PC-3 (cell line): ENCODE data around the gene RSRP1. TPM values are rescaled to one million over a fixed set of nuclear protein-coding genes. Genes with fewer than 3 reads are reported as not detected.

Experiments
- ATAC-seq: fragments of 200-7000 bp; cut with Tn5 transposase; 2 replicates; pipeline ENCODE4 v1.9.1; 2020; ENCODE audit warnings: mild to moderate bottlenecking, moderate library complexity
- BruUV-seq: library from RNA; stranded (reverse); fragments of 400-500 nt; replicated peaks from 2 replicates; lab custom pipeline; 2021; lab: Mats Ljungman, UMichigan
- CTCF ChIA-PET: fragments of 300-600 bp; sonication (Branson Sonifier 250); formaldehyde crosslinking; loops from one replicate; lab custom pipeline; 2022; ENCODE audit warnings: antibody characterized with exemption; lab: Charles Lee
- POLR2A ChIA-PET: fragments of 300-600 bp; sonication (Branson Sonifier 250); formaldehyde crosslinking; loops from one replicate; lab custom pipeline; 2022; ENCODE audit warnings: antibody characterized with exemption; ENCODE audit not compliant: unreplicated experiment; lab: Charles Lee
- DNase-seq: peaks from one replicate; pipeline ENCODE4 v3.0.0-alpha.2; 2015
- H2AFZ ChIP-seq: fragments of 300-600 bp; sonication (generic); 2 replicates; pipeline ENCODE4 v1.6.0; 2016; ENCODE audit warnings: antibody characterized with exemption, low read length
- H3F3A ChIP-seq: fragments of 300-600 bp; sonication (generic); one replicate; pipeline ENCODE4 v1.6.0; 2017; ENCODE audit warnings: antibody characterized with exemption, low read length, control low read depth, mild to moderate bottlenecking; ENCODE audit not compliant: unreplicated experiment
- H3K27ac ChIP-seq: fragments of 300-600 bp; sonication (generic); 2 replicates; pipeline ENCODE4 v1.5.1; 2016; ENCODE audit warnings: mild to moderate bottlenecking, low read length
- H3K27me3 ChIP-seq: fragments of 300-600 bp; sonication (generic); 2 replicates; pipeline ENCODE4 v1.6.1; 2016; ENCODE audit warnings: low read length, mixed read lengths
- H3K36me3 ChIP-seq: fragments of 300-600 bp; sonication (generic); 2 replicates; pipeline ENCODE4 v1.6.1; 2016; ENCODE audit warnings: low read depth, mixed run types, low read length, mixed read lengths
- H3K4me1 ChIP-seq: fragments of 300-600 bp; sonication (generic); 2 replicates; pipeline ENCODE4 v1.5.1; 2016; ENCODE audit warnings: low read length; ENCODE audit not compliant: insufficient read depth
- H3K4me2 ChIP-seq: fragments of 300-600 bp; sonication (generic); 2 replicates; pipeline ENCODE4 v1.6.0; 2016; ENCODE audit warnings: low read length
- H3K4me3 ChIP-seq: fragments of 300-600 bp; sonication (generic); 2 replicates; pipeline ENCODE4 v1.5.1; 2016; ENCODE audit warnings: mild to moderate bottlenecking, low read length, mixed read lengths
- H3K79me2 ChIP-seq: fragments of 300-600 bp; sonication (generic); 2 replicates; pipeline ENCODE4 v1.6.1; 2017; ENCODE audit warnings: low read length, mixed read lengths
- H3K9ac ChIP-seq: fragments of 300-600 bp; sonication (generic); 2 replicates; pipeline ENCODE4 v1.6.0; 2016; ENCODE audit warnings: mild to moderate bottlenecking, low read length
- H3K9me2 ChIP-seq: fragments of 300-600 bp; sonication (generic); replicated peaks from 2 replicates; pipeline ENCODE4 v1.6.1; 2016; ENCODE audit warnings: mixed run types, low read length, mixed read lengths
- H3K9me3 ChIP-seq: fragments of 300-600 bp; sonication (generic); 2 replicates; pipeline ENCODE4 v1.6.1; 2016; ENCODE audit warnings: low read length, mixed read lengths
- H4K20me1 ChIP-seq: fragments of 300-600 bp; sonication (generic); 2 replicates; pipeline ENCODE4 v1.6.1; 2016; ENCODE audit warnings: low read length, mixed read lengths
- CTCF ChIP-seq: fragments of 300-600 bp; sonication (generic); conservative IDR thresholded peaks from 2 replicates; pipeline ENCODE4 v1.5.1; 2017; ENCODE audit warnings: antibody characterized with exemption, low read depth, mild to moderate bottlenecking, low read length
- EZH2 ChIP-seq: fragments of 300-600 bp; sonication (generic); IDR thresholded peaks from one replicate; pipeline ENCODE4 v1.6.1; 2017; ENCODE audit warnings: antibody characterized with exemption, mild to moderate bottlenecking, low read length; ENCODE audit not compliant: unreplicated experiment
- EZH2phosphoT487 ChIP-seq: fragments of 300-600 bp; sonication (generic); IDR thresholded peaks from 2 replicates; pipeline ENCODE4 v1.6.1; 2018; ENCODE audit warnings: mild to moderate bottlenecking, antibody characterized with exemption, low read length, borderline replicate concordance
- intact Hi-C: fragments of 100-400 bp; cut with micrococcal nuclease; formaldehyde crosslinking; loops from 2 replicates; pipeline ENCODE4 v1.9.0; 2023
- total RNA-seq: library from RNA; depleted of rRNA; stranded (reverse); fragments of >200 nt; gene quantifications from 2 replicates; pipeline ENCODE4 v1.2.3, GENCODE V29; 2014

Gene RSRP1
- total RNA-seq, 1 experiment from 2014 or later: 49.4 TPM

GRCh38 chr1:25255706-25256577 lies 8.7 kb upstream of the RSRP1 start:
- DNase-seq: no peak
- Histone ChIP-seq H3K4me2 (no peak overlapping the region), H3K9me3 (no peaks in the 10 kb centered on the region), H3F3A (no peaks in the 10 kb centered on the region), H2AFZ (no peak overlapping the region), H3K9ac (no peak overlapping the region), H3K27ac (no peak overlapping the region), H3K9me2 (no peaks in the 10 kb centered on the region), H3K27me3 (no peaks in the 10 kb centered on the region), H3K79me2 (no peaks in the 10 kb centered on the region), H3K4me3 (no peak overlapping the region), H4K20me1 (no peaks in the 10 kb centered on the region), H3K4me1 (peaks cover 28% of the 10 kb centered on the region), H3K36me3 (no peaks in the 10 kb centered on the region)
- ChIA-PET CTCF (no interaction called here), POLR2A (interaction anchor here (0.9 kb wide), 1 partner anchor 8 kb away, joined by 21 read pairs; the partner anchor contains the start of gene RSRP1)
- no peak for ATAC-seq
- intact Hi-C loops: no loop called here
- no TSS peak for BruUV-seq
- no peak for TF ChIP-seq EZH2
- TF ChIP-seq CTCF: no peak
- no peak for TF ChIP-seq EZH2phosphoT487

GRCh38 chr1:25253911-25254310 lies 6.7 kb upstream of the RSRP1 start:
- BruUV-seq: no TSS peak
- H4K20me1 ChIP-seq: no peaks in the 10 kb centered on the region
- H3K27ac ChIP-seq: no peak overlapping the region
- no peaks in the 10 kb centered on the region for H3K9me2 ChIP-seq
- POLR2A ChIA-PET: no interaction called here
- no peak overlapping the region for H3K9ac ChIP-seq
- H3K79me2 ChIP-seq: no peaks in the 10 kb centered on the region
- no peak overlapping the region for H3K4me3 ChIP-seq
- CTCF ChIA-PET: no interaction called here
- H3F3A ChIP-seq: no peaks in the 10 kb centered on the region
- no peak overlapping the region for H3K4me2 ChIP-seq
- DNase-seq: peak; percentile 67
- peaks cover 17% of the 10 kb centered on the region; the same call in 1 of the 2 replicates for H3K4me1 ChIP-seq
- ATAC-seq: peak; percentile 78
- H3K36me3 ChIP-seq: no peaks in the 10 kb centered on the region
- intact Hi-C loops: no loop called here
- no peaks in the 10 kb centered on the region for H3K9me3 ChIP-seq
- H2AFZ ChIP-seq: no peak overlapping the region
- no peaks in the 10 kb centered on the region for H3K27me3 ChIP-seq
- TF ChIP-seq EZH2 (no peak), CTCF (no peak), EZH2phosphoT487 (no peak)
